ENCODE measurements around the gene EMILIN1. TPM values are rescaled to one million over a fixed set of nuclear protein-coding genes. Genes with fewer than 3 reads are reported as not detected.

EMILIN1 gene
- total and polyA plus RNA-seq, 2 of the 4 experiments (the other 2 are of a cell fraction), result 26.5 to 95.6 TPM

Other genes with a start within 250 kb of the EMILIN1 start
- gene DPYSL5, start 230.5 kb upstream of the EMILIN1 start, total RNA-seq (2012; rRNA removed), result not detected in 2 replicates
- gene DPYSL5, start 230.5 kb upstream of the EMILIN1 start, polyA plus RNA-seq (2012; rRNA removed), result not detected in 2 replicates
- 1.8 and 2.5 TPM in 2 replicates for gene MAPRE3, start 108.0 kb upstream of the EMILIN1 start, total RNA-seq (2012; rRNA removed)
- gene MAPRE3, start 108.0 kb upstream of the EMILIN1 start, polyA plus RNA-seq (2012; rRNA removed), result 17.3 and 20.3 TPM in 2 replicates
- gene TMEM214, start 45.6 kb upstream of the EMILIN1 start, total RNA-seq (2012; rRNA removed), result 31.7 and 32.1 TPM in 2 replicates
- gene TMEM214, start 45.6 kb upstream of the EMILIN1 start, polyA plus RNA-seq (2012; rRNA removed), result 121 and 132 TPM in 2 replicates
- gene AGBL5, start 26.9 kb upstream of the EMILIN1 start, total RNA-seq (2012; rRNA removed), result 22.8 and 26.2 TPM in 2 replicates
- gene AGBL5, start 26.9 kb upstream of the EMILIN1 start, polyA plus RNA-seq (2012; rRNA removed), result 19.0 and 21.1 TPM in 2 replicates
- gene OST4, start 7.0 kb upstream of the EMILIN1 start, total RNA-seq (2012; rRNA removed), result 196 and 386 TPM in 2 replicates
- 806 and 1,337 TPM in 2 replicates for gene OST4, start 7.0 kb upstream of the EMILIN1 start, polyA plus RNA-seq (2012; rRNA removed)
- 0.56 and 0.72 TPM in 2 replicates for gene KHK, start 8.2 kb downstream of the EMILIN1 start, total RNA-seq (2012; rRNA removed)
- 0.80 and 0.82 TPM in 2 replicates for gene KHK, start 8.2 kb downstream of the EMILIN1 start, polyA plus RNA-seq (2012; rRNA removed)
- 0.28 and 0.54 TPM in 2 replicates for gene CGREF1, start 40.5 kb downstream of the EMILIN1 start, total RNA-seq (2012; rRNA removed)
- 1.3 TPM in 2 replicates for gene CGREF1, start 40.5 kb downstream of the EMILIN1 start, polyA plus RNA-seq (2012; rRNA removed)
- gene ABHD1, start 45.2 kb downstream of the EMILIN1 start, total RNA-seq (2012; rRNA removed), result not detected in 2 replicates
- gene ABHD1, start 45.2 kb downstream of the EMILIN1 start, polyA plus RNA-seq (2012; rRNA removed), result 0.14 and 0.24 TPM in 2 replicates
- gene PREB, start 56.0 kb downstream of the EMILIN1 start, total RNA-seq (2012; rRNA removed), result 36.1 and 38.9 TPM in 2 replicates
- 49.0 and 52.2 TPM in 2 replicates for gene PREB, start 56.0 kb downstream of the EMILIN1 start, polyA plus RNA-seq (2012; rRNA removed)
- gene PRR30, start 60.8 kb downstream of the EMILIN1 start, total RNA-seq (2012; rRNA removed), result not detected in 2 replicates
- not detected in 2 replicates for gene PRR30, start 60.8 kb downstream of the EMILIN1 start, polyA plus RNA-seq (2012; rRNA removed)
- gene TCF23, start 70.4 kb downstream of the EMILIN1 start, total RNA-seq (2012; rRNA removed), result not detected in 2 replicates
- gene TCF23, start 70.4 kb downstream of the EMILIN1 start, polyA plus RNA-seq (2012; rRNA removed), result not detected in 2 replicates
- 138 and 144 TPM in 2 replicates for gene ATRAID, start 133.4 kb downstream of the EMILIN1 start, total RNA-seq (2012; rRNA removed)
- 165 and 173 TPM in 2 replicates for gene ATRAID, start 133.4 kb downstream of the EMILIN1 start, polyA plus RNA-seq (2012; rRNA removed)
- gene SLC5A6, start 133.7 kb downstream of the EMILIN1 start, total RNA-seq (2012; rRNA removed), result 34.2 and 38.6 TPM in 2 replicates
- gene SLC5A6, start 133.7 kb downstream of the EMILIN1 start, polyA plus RNA-seq (2012; rRNA removed), result 28.8 and 30.6 TPM in 2 replicates
- gene CAD, start 138.8 kb downstream of the EMILIN1 start, total RNA-seq (2012; rRNA removed), result 12.9 and 17.8 TPM in 2 replicates
- 38.7 and 45.8 TPM in 2 replicates for gene CAD, start 138.8 kb downstream of the EMILIN1 start, polyA plus RNA-seq (2012; rRNA removed)
- gene SLC30A3, start 184.4 kb downstream of the EMILIN1 start, total RNA-seq (2012; rRNA removed), result under 0.01 TPM in 1 of 2 replicates, not detected in the other
- gene SLC30A3, start 184.4 kb downstream of the EMILIN1 start, polyA plus RNA-seq (2012; rRNA removed), result 0.15 and 0.17 TPM in 2 replicates
- gene DNAJC5G, start 196.8 kb downstream of the EMILIN1 start, total RNA-seq (2012; rRNA removed), result not detected in 2 replicates
- gene DNAJC5G, start 196.8 kb downstream of the EMILIN1 start, polyA plus RNA-seq (2012; rRNA removed), result not detected in 2 replicates
- gene TRIM54, start 203.8 kb downstream of the EMILIN1 start, total RNA-seq (2012; rRNA removed), result under 0.01 TPM in 1 of 2 replicates, not detected in the other
- 0.07 and 0.15 TPM in 2 replicates for gene TRIM54, start 203.8 kb downstream of the EMILIN1 start, polyA plus RNA-seq (2012; rRNA removed)
- not detected in 2 replicates for gene UCN, start 229.8 kb downstream of the EMILIN1 start, total RNA-seq (2012; rRNA removed)
- 0.22 and 0.30 TPM in 2 replicates for gene UCN, start 229.8 kb downstream of the EMILIN1 start, polyA plus RNA-seq (2012; rRNA removed)
- gene MPV17, start 244.5 kb downstream of the EMILIN1 start, total RNA-seq (2012; rRNA removed), result 70.4 and 80.5 TPM in 2 replicates
- gene MPV17, start 244.5 kb downstream of the EMILIN1 start, polyA plus RNA-seq (2012; rRNA removed), result 160 and 164 TPM in 2 replicates

Data from IMR-90 (cell line).